ENCODE results near the gene TBXA2R. TPM values are rescaled to one million over a fixed set of nuclear protein-coding genes. Genes with fewer than 3 reads are reported as not detected.

The TBXA2R gene
- total and polyA plus RNA-seq, 2 of the 8 experiments (the other 6 are each of a cell fraction or from before 2014, with no cell fraction given) = 0.39 to 0.50 TPM

GRCh38 chr19:3649888-3650287 is 43.2 kb upstream of the TBXA2R start:
- no peak overlapping the region for H3K4ac ChIP-seq (replicated peaks; ENCODE audit: insufficient read length, low read depth, low read length)
- no peak overlapping the region for H3K4me3 ChIP-seq (ENCODE audit: extremely low read depth in 1 of 4, insufficient read depth in 2 of 4, low read depth in 3 of 4, low read length in 4 of 4)
- no peak overlapping the region for H3K18ac ChIP-seq (ENCODE audit: extremely low read depth, low read length)
- CTCF ChIA-PET (ENCODE audit: partially characterized antibody) = interaction anchor here (0.6 to 2.0 kb wide), 14 partner anchors 9 to 168 kb away, joined by 3 to 10 read pairs (median 4); partner anchors contain the start of genes GIPC3 and TJP3
- H2AK5ac ChIP-seq (ENCODE audit: low read depth, low read length) = no peak overlapping the region
- H4K20me1 ChIP-seq (replicated peaks in 1 of 2; ENCODE audit: control insufficient read depth in 1 of 2, insufficient read depth in 2 of 2, low read length in 2 of 2) = peaks cover 3 to 6% of the 10 kb centered on the region in 2 experiments
- no peaks in the 10 kb centered on the region for H3K79me2 ChIP-seq (ENCODE audit: control insufficient read depth in 1 of 2, insufficient read depth in 2 of 2, low read length in 2 of 2)
- FAIRE-seq (no peak), DNase-seq (ENCODE audit: low read depth in 1 of 2, low spot score in 2 of 2) (peak in 1 of 2 experiments; percentile 54)
- TF ChIP-seq CBX8 (IDR thresholded peaks at IDR 0.05; ENCODE audit: borderline replicate concordance, low read depth, low read length) = no peak
- TF ChIP-seq, protein P1, sequence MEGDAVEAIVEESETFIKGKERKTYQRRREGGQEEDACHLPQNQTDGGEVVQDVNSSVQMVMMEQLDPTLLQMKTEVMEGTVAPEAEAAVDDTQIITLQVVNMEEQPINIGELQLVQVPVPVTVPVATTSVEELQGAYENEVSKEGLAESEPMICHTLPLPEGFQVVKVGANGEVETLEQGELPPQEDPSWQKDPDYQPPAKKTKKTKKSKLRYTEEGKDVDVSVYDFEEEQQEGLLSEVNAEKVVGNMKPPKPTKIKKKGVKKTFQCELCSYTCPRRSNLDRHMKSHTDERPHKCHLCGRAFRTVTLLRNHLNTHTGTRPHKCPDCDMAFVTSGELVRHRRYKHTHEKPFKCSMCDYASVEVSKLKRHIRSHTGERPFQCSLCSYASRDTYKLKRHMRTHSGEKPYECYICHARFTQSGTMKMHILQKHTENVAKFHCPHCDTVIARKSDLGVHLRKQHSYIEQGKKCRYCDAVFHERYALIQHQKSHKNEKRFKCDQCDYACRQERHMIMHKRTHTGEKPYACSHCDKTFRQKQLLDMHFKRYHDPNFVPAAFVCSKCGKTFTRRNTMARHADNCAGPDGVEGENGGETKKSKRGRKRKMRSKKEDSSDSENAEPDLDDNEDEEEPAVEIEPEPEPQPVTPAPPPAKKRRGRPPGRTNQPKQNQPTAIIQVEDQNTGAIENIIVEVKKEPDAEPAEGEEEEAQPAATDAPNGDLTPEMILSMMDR (IDR thresholded peaks at IDR 0.05; ENCODE audit: control extremely low read depth in 1 of 3, insufficient read depth in 1 of 3, low read depth in 1 of 3, low read length in 3 of 3) = peak in 2 of 3 experiments; percentile 26 to 47; a peak in 3 of 4 replicates
- POLR2A ChIA-PET (ENCODE audit: partially characterized antibody) = no interaction called here
- H4K8ac ChIP-seq (ENCODE audit: extremely low read depth, insufficient read depth, low read length) = no peak overlapping the region
- WGBS, 2 experiments (ENCODE audit: extremely low coverage in 1 of 2, insufficient coverage in 1 of 2, insufficient read length in 1 of 2, insufficient replicate concordance in 2 of 2, low coverage in 1 of 2, low lambda C conversion rate in 2 of 2, missing lambda C conversion rate in 1 of 2) = 90% methylated on average over 16 of the region's 16 CpGs; no CpG with 5 or more reads in 1 of the 2 experiments
- no peak overlapping the region for H2BK12ac ChIP-seq (ENCODE audit: low read depth, low read length)
- no peak overlapping the region for H4K91ac ChIP-seq (replicated peaks; ENCODE audit: insufficient read length, low read length)
- H2BK15ac ChIP-seq (ENCODE audit: low read length) = no peak overlapping the region
- H3K9me3 ChIP-seq (ENCODE audit: insufficient read depth in 2 of 2, low read depth in 1 of 2, low read length in 1 of 2) = no peaks in the 10 kb centered on the region
- H3K23me2 ChIP-seq (ENCODE audit: low read depth, low read length) = no peaks in the 10 kb centered on the region
- H3K56ac ChIP-seq (replicated peaks; ENCODE audit: insufficient read length, low read depth, low read length) = no peak overlapping the region
- no peak overlapping the region for H3K9ac ChIP-seq (replicated peaks in 1 of 4; ENCODE audit: extremely low read depth in 1 of 4, low read depth in 3 of 4, low read length in 3 of 4)
- H2BK20ac ChIP-seq (ENCODE audit: low read length) = no peak overlapping the region
- peaks cover 2 to 19% (median 6%) of the 10 kb centered on the region in 4 experiments; a peak in 5 of 8 replicates for H3K36me3 ChIP-seq (ENCODE audit: control insufficient read depth in 2 of 4, insufficient read depth in 4 of 4, low read length in 3 of 4)
- no peak overlapping the region for H2BK5ac ChIP-seq (ENCODE audit: low read depth, low read length)
- H2AFZ ChIP-seq (ENCODE audit: low read length) = no peak overlapping the region
- H3K14ac ChIP-seq (ENCODE audit: insufficient read length) = no peak overlapping the region
- no peak overlapping the region for H3K23ac ChIP-seq (ENCODE audit: insufficient read length)
- no peak overlapping the region for H4K5ac ChIP-seq (ENCODE audit: insufficient read length, low read depth, low read length)
- no peaks in the 10 kb centered on the region for H3K4me1 ChIP-seq (replicated peaks in 1 of 4; ENCODE audit: control insufficient read depth in 3 of 4, insufficient read depth in 4 of 4, low read length in 3 of 4)
- no peaks in the 10 kb centered on the region for H3K27me3 ChIP-seq (replicated peaks in 1 of 4; ENCODE audit: control insufficient read depth in 3 of 4, extremely low read depth in 1 of 4, insufficient read depth in 3 of 4, low read length in 3 of 4)
- no peak overlapping the region for H3K27ac ChIP-seq (ENCODE audit: low read depth, low read length)
- H3K4me2 ChIP-seq (ENCODE audit: insufficient read depth in 1 of 2, low read depth in 2 of 2, low read length in 2 of 2) = no peak overlapping the region
- no peaks in the 10 kb centered on the region for H3K79me1 ChIP-seq (ENCODE audit: low read depth, low read length)
- no peak overlapping the region for H2BK120ac ChIP-seq (replicated peaks; ENCODE audit: low read depth, low read length)
